K562 (cell line): ENCODE results near the gene SEC16A. TPM values are rescaled to one million over a fixed set of nuclear protein-coding genes. Genes with fewer than 3 reads are reported as not detected.
A peak's percentile ranks its signal among the peaks of the same experiment; 100 is the strongest.

Experiments used
- CC2D1A ChIP-seq: fragments of 450-650 bp; IDR thresholded peaks from 2 replicates; pipeline ENCODE4 v1.6.1; 2017; ENCODE audit warnings: mild to moderate bottlenecking
- CSDE1 ChIP-seq, 2 experiments: fragments of 450-650 bp; IDR thresholded peaks; 2 replicates each; pipeline ENCODE4 v1.6.1; 2016; ENCODE audit warnings: mild to moderate bottlenecking in 1 of 2
- ESRRB ChIP-seq: fragments of 250-450 bp; sonication (Bioruptor Pico); IDR thresholded peaks from 2 replicates; pipeline ENCODE4 v1.5.0; 2020; ENCODE audit warnings: mild to moderate bottlenecking, moderate library complexity, borderline replicate concordance
- FOXJ3 ChIP-seq: sonication (generic); formaldehyde crosslinking; IDR thresholded peaks from 2 replicates; pipeline ENCODE4 v1.4.0; 2020; ENCODE audit warnings: mild to moderate bottlenecking, missing genetic modification reagents
- KLF1 ChIP-seq: fragments of 450-650 bp; IDR thresholded peaks from 2 replicates; pipeline ENCODE4 v1.6.1; 2016; ENCODE audit warnings: missing genetic modification characterization, missing compliant biosample characterization
- MCM3 ChIP-seq: fragments of 450-650 bp; IDR thresholded peaks from 2 replicates; pipeline ENCODE4 v1.6.1; 2016
- RBFOX2 ChIP-seq: fragments of 200-400 bp; formaldehyde crosslinking; IDR thresholded peaks from 2 replicates; pipeline ENCODE4 v1.6.1; 2017; ENCODE audit warnings: low read depth, mild to moderate bottlenecking, low read length, moderate library complexity
- SIN3A ChIP-seq, 2 experiments: fragments of 150-350 bp in 1 of 2; IDR thresholded peaks; 2 replicates each; pipeline ENCODE4 v1.6.1; 2011 to 2016; ENCODE audit warnings: borderline replicate concordance in 2 of 2, low read depth in 2 of 2, low read length in 2 of 2, mild to moderate bottlenecking in 2 of 2, moderate library complexity in 2 of 2; ENCODE audit not compliant: control insufficient read depth in 1 of 2
- TSC22D4 ChIP-seq: fragments of 450-650 bp; IDR thresholded peaks from 2 replicates; pipeline ENCODE4 v1.6.1; 2016; ENCODE audit warnings: missing genetic modification characterization, missing biosample characterization, control low read depth
- ZFP30 ChIP-seq: fragments of 250-450 bp; sonication (Bioruptor Pico); IDR thresholded peaks from 2 replicates; pipeline ENCODE4 v1.8.0; 2022; ENCODE audit warnings: moderate library complexity, mild to moderate bottlenecking, inconsistent platforms, borderline replicate concordance
- ZNF133 ChIP-seq: fragments of 250-450 bp; sonication (Bioruptor Pico); IDR thresholded peaks from 2 replicates; pipeline ENCODE4 v1.4.0; 2020; ENCODE audit warnings: mild to moderate bottlenecking
- ZNF174 ChIP-seq: fragments of 250-450 bp; sonication (Bioruptor Pico); IDR thresholded peaks from 2 replicates; pipeline ENCODE4 v1.4.0; 2020; ENCODE audit warnings: mild to moderate bottlenecking
- ZNF263 ChIP-seq: sonication (generic); formaldehyde crosslinking; IDR thresholded peaks from 2 replicates; pipeline ENCODE4 v1.8.0; 2022; ENCODE audit warnings: mild to moderate bottlenecking, missing genetic modification reagents, borderline replicate concordance
- ZNF668 ChIP-seq: fragments of 250-450 bp; sonication (Bioruptor Pico); IDR thresholded peaks from 2 replicates; pipeline ENCODE4 v1.8.0; 2022; ENCODE audit warnings: mild to moderate bottlenecking, inconsistent platforms
- ZNF695 ChIP-seq: fragments of 450-650 bp; formaldehyde crosslinking; IDR thresholded peaks from 2 replicates; pipeline ENCODE4 v1.4.0; 2020; ENCODE audit warnings: mild to moderate bottlenecking, moderate library complexity
- polyA plus RNA-seq, 8 experiments: library from polyadenylated mRNA; depleted of rRNA in 4 of 8; stranded (reverse) in 5 of 8; unstranded in 3 of 8; fragments of >200 nt; fragmentation: Nextera tagmentation in 2 of 8; fragmentation: Illumina TruSeq in 1 of 8; extraction: Ambion mirVana in 2 of 8; extraction: Trizol in 1 of 8; gene quantifications; 2 replicates each; pipeline versions ENCODE4 v1.2.1 to v1.2.3, GENCODE V29; 2011 to 2014; ENCODE audit warnings: inconsistent platforms in 1 of 8, missing spikeins in 1 of 8
- total RNA-seq, 7 experiments: library from RNA; depleted of rRNA in 6 of 7; stranded (reverse); fragments of >200 nt in 6 of 7; fragmentation: Illumina TruSeq in 2 of 7; extraction: Trizol in 2 of 7; gene quantifications; 2 replicates each; pipeline versions ENCODE4 v1.2.1 to v1.2.3, GENCODE V29; 2011 to 2021; ENCODE audit warnings: low replicate concordance in 1 of 7
- TF ChIP-seq, protein P1 (sequence below), 2 experiments: IDR thresholded peaks in 1 of 2; conservative IDR thresholded peaks in 1 of 2; 2 replicates each; pipeline ENCODE4 v1.6.1; 2016; ENCODE audit warnings: low read depth in 2 of 2, mild to moderate bottlenecking in 1 of 2, missing compliant biosample characterization in 1 of 2, missing genetic modification characterization in 1 of 2, moderate library complexity in 1 of 2
- TF ChIP-seq, protein P2 (sequence below), 2 experiments: fragments of 450-650 bp in 1 of 2; IDR thresholded peaks; 2 replicates each; pipeline ENCODE4 v1.6.1; 2011 to 2017; ENCODE audit warnings: low read depth in 2 of 2, antibody characterized with exemption in 1 of 2, borderline replicate concordance in 1 of 2, low read length in 1 of 2, mild to moderate bottlenecking in 1 of 2, mixed read lengths in 1 of 2; ENCODE audit not compliant: control insufficient read depth in 1 of 2
- TF ChIP-seq, protein P3 (sequence below): sonication (generic); formaldehyde crosslinking; IDR thresholded peaks from 2 replicates; pipeline ENCODE4 v1.8.1; 2022; ENCODE audit warnings: missing genetic modification reagents
- TF ChIP-seq, protein P4 (sequence below): fragments of 250-450 bp; sonication (Bioruptor Pico); IDR thresholded peaks from 2 replicates; pipeline ENCODE4 v1.8.0; 2021; ENCODE audit warnings: borderline replicate concordance, mild to moderate bottlenecking, moderate library complexity; ENCODE audit not compliant: poor library complexity, severe bottlenecking

SEC16A gene
- total and polyA plus RNA-seq, 9 of the 15 experiments (the other 6 are each of a cell fraction or from before 2014, with no cell fraction given), result 8.3 to 62.8 (median 14.0) TPM

DNA sequence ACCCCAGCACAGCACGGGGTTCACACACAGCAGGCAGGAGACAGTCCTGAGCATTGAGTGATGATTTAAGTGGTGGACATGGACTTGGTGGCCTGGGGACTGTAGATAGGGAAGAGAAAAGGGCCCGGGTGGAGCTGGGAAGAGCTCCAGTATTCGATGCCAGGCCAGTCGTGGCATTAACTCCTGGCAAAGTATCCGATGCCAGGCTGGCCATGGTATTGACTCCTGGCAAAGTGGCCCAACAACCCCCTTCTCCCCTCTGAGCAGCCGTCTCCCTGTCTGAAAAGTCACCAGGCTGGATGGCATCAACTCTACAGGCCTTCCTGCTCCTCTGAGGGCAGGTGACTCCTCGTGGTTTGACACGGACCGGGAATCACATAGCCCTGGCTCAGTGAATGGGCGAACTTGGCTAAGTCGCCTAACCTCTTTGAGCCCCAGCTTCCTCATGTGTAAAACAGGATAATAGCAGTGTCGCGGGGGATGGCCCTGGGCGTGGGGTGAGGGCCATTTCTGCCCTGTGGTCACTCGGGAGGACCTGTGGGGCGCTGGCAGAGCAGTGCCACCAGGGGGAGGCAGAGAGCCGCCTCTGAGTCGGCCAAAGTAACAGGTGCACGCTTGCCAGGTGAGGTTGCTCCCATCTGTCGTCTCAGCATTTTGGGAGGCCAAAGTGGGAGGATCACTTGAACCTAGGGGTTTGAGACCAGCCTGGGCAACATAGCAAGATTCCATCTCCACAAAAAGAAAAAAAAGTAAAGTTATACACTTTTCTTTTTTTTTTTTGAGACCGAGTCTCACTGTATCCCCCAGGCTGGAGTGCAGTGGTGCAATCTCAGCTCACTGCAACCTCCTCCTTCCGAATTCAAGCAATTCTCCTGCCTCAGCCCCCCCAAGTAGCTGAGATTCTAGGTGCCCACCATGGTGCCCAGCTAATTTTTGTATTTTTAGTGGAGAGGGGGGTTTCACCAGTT, 5.7 kb upstream of the SEC16A start (continued):
- TF ChIP-seq ZNF668 (CRISPR knock-in tag) (no peak), FOXJ3 (CRISPR knock-in tag) (no peak), MCM3 (no peak), ZNF174 (no peak), CSDE1 (IDR thresholded peaks at IDR 0.05) (no peak), SIN3A (IDR thresholded peaks at IDR 0.05; ENCODE audit: borderline replicate concordance in 2 of 2, control insufficient read depth in 1 of 2, low read depth in 2 of 2, low read length in 2 of 2) (no peak), KLF1 (tag) (no peak), CC2D1A (peak; percentile 84), ZNF695 (CRISPR knock-in tag) (no peak), TSC22D4 (tag) (no peak), ZFP30 (CRISPR knock-in tag) (no peak), RBFOX2 (no peak), ZNF133 (CRISPR knock-in tag) (no peak), ZNF263 (CRISPR knock-in tag) (peak; percentile 67; the same call in 1 of the 2 replicates), ESRRB (CRISPR knock-in tag) (no peak)
- TF ChIP-seq, protein P1, sequence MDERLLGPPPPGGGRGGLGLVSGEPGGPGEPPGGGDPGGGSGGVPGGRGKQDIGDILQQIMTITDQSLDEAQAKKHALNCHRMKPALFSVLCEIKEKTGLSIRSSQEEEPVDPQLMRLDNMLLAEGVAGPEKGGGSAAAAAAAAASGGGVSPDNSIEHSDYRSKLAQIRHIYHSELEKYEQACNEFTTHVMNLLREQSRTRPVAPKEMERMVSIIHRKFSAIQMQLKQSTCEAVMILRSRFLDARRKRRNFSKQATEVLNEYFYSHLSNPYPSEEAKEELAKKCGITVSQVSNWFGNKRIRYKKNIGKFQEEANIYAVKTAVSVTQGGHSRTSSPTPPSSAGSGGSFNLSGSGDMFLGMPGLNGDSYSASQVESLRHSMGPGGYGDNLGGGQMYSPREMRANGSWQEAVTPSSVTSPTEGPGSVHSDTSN (CRISPR knock-in tag; IDR thresholded peaks at IDR 0.05; ENCODE audit: low read depth), result no peak
- TF ChIP-seq, protein P1 (tag; conservative IDR thresholded peaks at IDR 0.05; ENCODE audit: low read depth), result no peak
- TF ChIP-seq, protein P2, sequence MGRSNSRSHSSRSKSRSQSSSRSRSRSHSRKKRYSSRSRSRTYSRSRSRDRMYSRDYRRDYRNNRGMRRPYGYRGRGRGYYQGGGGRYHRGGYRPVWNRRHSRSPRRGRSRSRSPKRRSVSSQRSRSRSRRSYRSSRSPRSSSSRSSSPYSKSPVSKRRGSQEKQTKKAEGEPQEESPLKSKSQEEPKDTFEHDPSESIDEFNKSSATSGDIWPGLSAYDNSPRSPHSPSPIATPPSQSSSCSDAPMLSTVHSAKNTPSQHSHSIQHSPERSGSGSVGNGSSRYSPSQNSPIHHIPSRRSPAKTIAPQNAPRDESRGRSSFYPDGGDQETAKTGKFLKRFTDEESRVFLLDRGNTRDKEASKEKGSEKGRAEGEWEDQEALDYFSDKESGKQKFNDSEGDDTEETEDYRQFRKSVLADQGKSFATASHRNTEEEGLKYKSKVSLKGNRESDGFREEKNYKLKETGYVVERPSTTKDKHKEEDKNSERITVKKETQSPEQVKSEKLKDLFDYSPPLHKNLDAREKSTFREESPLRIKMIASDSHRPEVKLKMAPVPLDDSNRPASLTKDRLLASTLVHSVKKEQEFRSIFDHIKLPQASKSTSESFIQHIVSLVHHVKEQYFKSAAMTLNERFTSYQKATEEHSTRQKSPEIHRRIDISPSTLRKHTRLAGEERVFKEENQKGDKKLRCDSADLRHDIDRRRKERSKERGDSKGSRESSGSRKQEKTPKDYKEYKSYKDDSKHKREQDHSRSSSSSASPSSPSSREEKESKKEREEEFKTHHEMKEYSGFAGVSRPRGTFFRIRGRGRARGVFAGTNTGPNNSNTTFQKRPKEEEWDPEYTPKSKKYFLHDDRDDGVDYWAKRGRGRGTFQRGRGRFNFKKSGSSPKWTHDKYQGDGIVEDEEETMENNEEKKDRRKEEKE (IDR thresholded peaks at IDR 0.05; ENCODE audit: borderline replicate concordance in 1 of 2, control insufficient read depth in 1 of 2, low read depth in 2 of 2, low read length in 1 of 2), result no peak
- TF ChIP-seq, protein P3, sequence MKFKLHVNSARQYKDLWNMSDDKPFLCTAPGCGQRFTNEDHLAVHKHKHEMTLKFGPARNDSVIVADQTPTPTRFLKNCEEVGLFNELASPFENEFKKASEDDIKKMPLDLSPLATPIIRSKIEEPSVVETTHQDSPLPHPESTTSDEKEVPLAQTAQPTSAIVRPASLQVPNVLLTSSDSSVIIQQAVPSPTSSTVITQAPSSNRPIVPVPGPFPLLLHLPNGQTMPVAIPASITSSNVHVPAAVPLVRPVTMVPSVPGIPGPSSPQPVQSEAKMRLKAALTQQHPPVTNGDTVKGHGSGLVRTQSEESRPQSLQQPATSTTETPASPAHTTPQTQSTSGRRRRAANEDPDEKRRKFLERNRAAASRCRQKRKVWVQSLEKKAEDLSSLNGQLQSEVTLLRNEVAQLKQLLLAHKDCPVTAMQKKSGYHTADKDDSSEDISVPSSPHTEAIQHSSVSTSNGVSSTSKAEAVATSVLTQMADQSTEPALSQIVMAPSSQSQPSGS (CRISPR knock-in tag), result no peak
- TF ChIP-seq, protein P4, sequence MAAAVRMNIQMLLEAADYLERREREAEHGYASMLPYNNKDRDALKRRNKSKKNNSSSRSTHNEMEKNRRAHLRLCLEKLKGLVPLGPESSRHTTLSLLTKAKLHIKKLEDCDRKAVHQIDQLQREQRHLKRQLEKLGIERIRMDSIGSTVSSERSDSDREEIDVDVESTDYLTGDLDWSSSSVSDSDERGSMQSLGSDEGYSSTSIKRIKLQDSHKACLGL (CRISPR knock-in tag), result no peak
